Esophagus muscularis mucosa (tissue), 3 donors: Measurements from ENCODE around the gene HOOK2.

Source experiments
- CTCF ChIP-seq, 3 experiments: fragments of 200-600 bp in 2 of 3; fragments of 450-650 bp in 1 of 3; sonication (generic) in 2 of 3; IDR thresholded peaks; one replicate each; pipeline ENCODE4 v1.5.1; 2017 to 2019; ENCODE audit warnings: antibody characterized with exemption in 3 of 3, mild to moderate bottlenecking in 2 of 3, moderate library complexity in 1 of 3
- POLR2A ChIP-seq: fragments of 450-650 bp; IDR thresholded peaks from one replicate; pipeline ENCODE4 v1.6.1; 2017; ENCODE audit warnings: antibody characterized with exemption, moderate library complexity, mild to moderate bottlenecking, low read depth
- POLR2AphosphoS5 ChIP-seq, 2 donors: sonication (generic); formaldehyde crosslinking; IDR thresholded peaks; one replicate each; pipeline ENCODE4 v1.6.1; 2017; ENCODE audit warnings: antibody characterized with exemption in 2 of 2

- TF ChIP-seq CTCF (IDR thresholded peaks at IDR 0.05), result no peak
- TF ChIP-seq POLR2AphosphoS5 (IDR thresholded peaks at IDR 0.05), result peak; percentile 85 to 89
- TF ChIP-seq POLR2A, result no peak
These were observed 52.6 kb downstream of the HOOK2 start for GRCh38 chr19:12722566-12723380.
